HL-60/S4 treated with retinoic acid at 250 ng/mL for 4 days and 3 days (cell line): ENCODE data around the gene ATP1A2.
"Not testable (repeated sequence)": the region's sequence is repeated elsewhere in the genome, so short reads cannot be mapped to it uniquely, and the experiment has no call there.

Experiments used
- in situ Hi-C: fragments of 300-500 bp; cut with MboI; formaldehyde crosslinking; loops from 2 replicates; pipeline ENCODE4 v1.7.0; 2022; ENCODE audit warnings: low sequenced_read_pairs

The ATP1A2 gene

GRCh38 chr1:160099716-160100375 lies 15.7 kb upstream of the ATP1A2 start:
- in situ Hi-C loops, result no loop called here

- in situ Hi-C loops, result no loop called here
Measured at GRCh38 chr1:160101037-160101716, 14.4 kb upstream of the ATP1A2 start.

- in situ Hi-C loops, result no loop called here
Measured at GRCh38 chr1:160101717-160102522, 13.6 kb upstream of the ATP1A2 start.

- in situ Hi-C loops, result no loop called here
Measured at GRCh38 chr1:160103658-160104408, 11.7 kb upstream of the ATP1A2 start.

- in situ Hi-C loops, result no loop called here
Measured at GRCh38 chr1:160104486-160104885, 11.1 kb upstream of the ATP1A2 start.

- in situ Hi-C loops, result no loop called here
Measured at GRCh38 chr1:160105155-160105554, 10.4 kb upstream of the ATP1A2 start.

- in situ Hi-C loops, result no loop called here
Measured at GRCh38 chr1:160107512-160107911, 8.0 kb upstream of the ATP1A2 start.

- in situ Hi-C loops, result no loop called here
Measured at GRCh38 chr1:160108888-160109662, 6.5 kb upstream of the ATP1A2 start.

- in situ Hi-C loops, result no loop called here
Measured at GRCh38 chr1:160109686-160110085, 5.9 kb upstream of the ATP1A2 start.

- in situ Hi-C loops, result not testable (repeated sequence)
Measured at GRCh38 chr1:160111462-160111861, 4.1 kb upstream of the ATP1A2 start.

GRCh38 chr1:160112357-160112756 lies 3.2 kb upstream of the ATP1A2 start:
- in situ Hi-C loops, result no loop called here

- in situ Hi-C loops, result no loop called here
Measured at GRCh38 chr1:160113407-160113806, 2.2 kb upstream of the ATP1A2 start.

GRCh38 chr1:160114085-160114484 lies 1.5 kb upstream of the ATP1A2 start:
- in situ Hi-C loops, result no loop called here

GRCh38 chr1:160116283-160117147 lies 956 bp downstream of the ATP1A2 start:
- in situ Hi-C loops, result no loop called here

GRCh38 chr1:160117300-160117699 lies 1.7 kb downstream of the ATP1A2 start:
- in situ Hi-C loops, result no loop called here

- in situ Hi-C loops, result no loop called here
Measured at GRCh38 chr1:160117709-160118183, 2.2 kb downstream of the ATP1A2 start.

- in situ Hi-C loops, result no loop called here
Measured at GRCh38 chr1:160118928-160119327, 3.4 kb downstream of the ATP1A2 start.

- in situ Hi-C loops, result no loop called here
Measured at GRCh38 chr1:160120797-160121196, 5.2 kb downstream of the ATP1A2 start.

GRCh38 chr1:160121388-160121787 lies 5.8 kb downstream of the ATP1A2 start:
- in situ Hi-C loops, result no loop called here
